Measurements from ENCODE around the gene LRRC4.

- TF ChIP-seq, protein P1, sequence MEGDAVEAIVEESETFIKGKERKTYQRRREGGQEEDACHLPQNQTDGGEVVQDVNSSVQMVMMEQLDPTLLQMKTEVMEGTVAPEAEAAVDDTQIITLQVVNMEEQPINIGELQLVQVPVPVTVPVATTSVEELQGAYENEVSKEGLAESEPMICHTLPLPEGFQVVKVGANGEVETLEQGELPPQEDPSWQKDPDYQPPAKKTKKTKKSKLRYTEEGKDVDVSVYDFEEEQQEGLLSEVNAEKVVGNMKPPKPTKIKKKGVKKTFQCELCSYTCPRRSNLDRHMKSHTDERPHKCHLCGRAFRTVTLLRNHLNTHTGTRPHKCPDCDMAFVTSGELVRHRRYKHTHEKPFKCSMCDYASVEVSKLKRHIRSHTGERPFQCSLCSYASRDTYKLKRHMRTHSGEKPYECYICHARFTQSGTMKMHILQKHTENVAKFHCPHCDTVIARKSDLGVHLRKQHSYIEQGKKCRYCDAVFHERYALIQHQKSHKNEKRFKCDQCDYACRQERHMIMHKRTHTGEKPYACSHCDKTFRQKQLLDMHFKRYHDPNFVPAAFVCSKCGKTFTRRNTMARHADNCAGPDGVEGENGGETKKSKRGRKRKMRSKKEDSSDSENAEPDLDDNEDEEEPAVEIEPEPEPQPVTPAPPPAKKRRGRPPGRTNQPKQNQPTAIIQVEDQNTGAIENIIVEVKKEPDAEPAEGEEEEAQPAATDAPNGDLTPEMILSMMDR (IDR thresholded peaks at IDR 0.05): no peak
- TF ChIP-seq POLR2A (IDR thresholded peaks at IDR 0.05): no peak
These were observed 33.9 kb downstream of the LRRC4 start for GRCh38 chr7:127997226-127997922.
